IPS-20b (cell line): ENCODE measurements around the gene BTNL9.
"Not testable (repeated sequence)": the region's sequence is repeated elsewhere in the genome, so short reads cannot be mapped to it uniquely, and the experiment has no call there.

Experiments
- H3K27ac ChIP-seq: one replicate; pipeline ENCODE4 v1.5.1; 2013; ENCODE audit warnings: low read length
- H3K27me3 ChIP-seq: 2 replicates; pipeline ENCODE4 v1.6.1; 2013; ENCODE audit warnings: mild to moderate bottlenecking, low read length, inconsistent platforms; ENCODE audit not compliant: insufficient read depth
- H3K36me3 ChIP-seq: 2 replicates; pipeline ENCODE4 v1.6.1; 2013; ENCODE audit warnings: low read depth, mild to moderate bottlenecking, inconsistent platforms, low read length, moderate library complexity; ENCODE audit not compliant: insufficient read depth
- H3K4me1 ChIP-seq: 2 replicates; pipeline ENCODE4 v1.6.1; 2013; ENCODE audit warnings: mild to moderate bottlenecking, control low read depth, inconsistent platforms, low read length, moderate library complexity; ENCODE audit not compliant: insufficient read depth
- H3K4me3 ChIP-seq: 2 replicates; pipeline ENCODE4 v1.5.1; 2013; ENCODE audit warnings: mild to moderate bottlenecking, low read length, inconsistent platforms
- H3K9ac ChIP-seq: 2 replicates; pipeline ENCODE4 v1.6.1; 2013; ENCODE audit warnings: low read depth, mild to moderate bottlenecking, inconsistent platforms, low read length, moderate library complexity
- H3K9me3 ChIP-seq: 2 replicates; pipeline ENCODE4 v1.6.1; 2013; ENCODE audit warnings: mild to moderate bottlenecking, low read depth, low read length, inconsistent platforms; ENCODE audit not compliant: insufficient read depth

Gene BTNL9

GRCh38 chr5:181039931-181040630, at the start of gene BTNL9:
Gene BTNL9 (plus strand): TSS chr5:181040266. CDS start chr5:181045490, 5,224 bp downstream.
- H3K9me3 ChIP-seq, result no peaks in the 10 kb centered on the region
- H3K4me1 ChIP-seq, result no peaks in the 10 kb centered on the region; the same call in 1 of the 2 replicates
- no peak within 1 kb of the TSS for H3K27ac ChIP-seq
- peaks cover 15% of the 10 kb centered on the region for H3K27me3 ChIP-seq
- no peak within 1 kb of the TSS for H3K4me3 ChIP-seq
- H3K9ac ChIP-seq, result no peak within 1 kb of the TSS
- no peaks in the 10 kb centered on the region for H3K36me3 ChIP-seq

- no peak overlapping the region for H3K4me3 ChIP-seq
- no peaks in the 10 kb centered on the region for H3K4me1 ChIP-seq
- H3K9ac ChIP-seq, result no peak overlapping the region
- H3K27ac ChIP-seq, result no peak overlapping the region
- H3K36me3 ChIP-seq, result no peaks in the 10 kb centered on the region
- no peaks in the 10 kb centered on the region for H3K9me3 ChIP-seq
- H3K27me3 ChIP-seq, result no peaks in the 10 kb centered on the region
Measured at GRCh38 chr5:180990882-180991242, 49.2 kb upstream of the BTNL9 start.

- no peak overlapping the region for H3K4me3 ChIP-seq
- no peaks in the 10 kb centered on the region for H3K9me3 ChIP-seq
- H3K27me3 ChIP-seq, result no peaks in the 10 kb centered on the region
- no peak overlapping the region for H3K27ac ChIP-seq
- no peaks in the 10 kb centered on the region for H3K4me1 ChIP-seq
- H3K9ac ChIP-seq, result no peak overlapping the region
- H3K36me3 ChIP-seq, result no peaks in the 10 kb centered on the region
Measured at GRCh38 chr5:181001947-181002346, 38.1 kb upstream of the BTNL9 start.

DNA sequence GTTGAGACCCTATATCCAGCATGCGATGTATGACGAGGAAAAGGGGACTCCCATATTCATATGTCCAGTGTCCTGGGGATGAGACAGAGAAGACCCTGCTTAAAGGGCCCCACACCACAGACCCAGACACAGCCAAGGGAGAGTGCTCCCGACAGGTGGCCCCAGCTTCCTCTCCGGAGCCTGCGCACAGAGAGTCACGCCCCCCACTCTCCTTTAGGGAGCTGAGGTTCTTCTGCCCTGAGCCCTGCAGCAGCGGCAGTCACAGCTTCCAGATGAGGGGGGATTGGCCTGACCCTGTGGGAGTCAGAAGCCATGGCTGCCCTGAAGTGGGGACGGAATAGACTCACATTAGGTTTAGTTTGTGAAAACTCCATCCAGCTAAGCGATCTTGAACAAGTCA, 34.3 kb upstream of the BTNL9 start:
- no peak overlapping the region for H3K27ac ChIP-seq
- no peak overlapping the region for H3K4me3 ChIP-seq
- H3K9me3 ChIP-seq, result no peaks in the 10 kb centered on the region
- no peaks in the 10 kb centered on the region for H3K36me3 ChIP-seq
- no peaks in the 10 kb centered on the region for H3K27me3 ChIP-seq
- no peaks in the 10 kb centered on the region for H3K4me1 ChIP-seq
- H3K9ac ChIP-seq, result no peak overlapping the region

GRCh38 chr5:181008136-181008535, 31.9 kb upstream of the BTNL9 start:
- H3K27me3 ChIP-seq, result no peaks in the 10 kb centered on the region
- no peak overlapping the region for H3K27ac ChIP-seq
- H3K36me3 ChIP-seq, result no peaks in the 10 kb centered on the region
- no peak overlapping the region for H3K9ac ChIP-seq
- H3K9me3 ChIP-seq, result no peaks in the 10 kb centered on the region
- H3K4me3 ChIP-seq, result no peak overlapping the region
- H3K4me1 ChIP-seq, result no peaks in the 10 kb centered on the region

DNA sequence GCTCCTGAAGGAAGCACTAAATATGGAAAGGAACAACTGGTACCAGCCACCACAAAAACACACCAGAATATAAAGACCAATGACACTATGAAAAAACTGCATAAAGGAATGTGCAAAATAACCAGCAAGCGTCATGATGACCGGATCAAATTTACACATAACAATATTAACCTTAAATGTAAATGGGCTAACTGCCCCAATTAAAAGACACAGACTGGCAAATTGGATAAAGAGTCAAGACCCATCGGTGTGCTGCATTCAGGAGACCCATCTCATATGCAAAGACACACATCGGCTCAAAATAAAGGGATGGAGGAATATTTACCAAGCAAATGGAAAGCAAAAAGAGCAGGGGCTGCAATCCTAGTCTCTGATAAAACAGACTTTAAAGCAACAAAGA, 30.0 kb upstream of the BTNL9 start:
- not testable (repeated sequence) for H3K27me3 ChIP-seq, H3K27ac ChIP-seq, H3K36me3 ChIP-seq, H3K4me1 ChIP-seq, H3K9ac ChIP-seq, H3K9me3 ChIP-seq, H3K4me3 ChIP-seq

GRCh38 chr5:181014654-181015053, 25.4 kb upstream of the BTNL9 start:
- H3K36me3 ChIP-seq, H3K4me3 ChIP-seq, H3K27ac ChIP-seq, H3K9me3 ChIP-seq, H3K9ac ChIP-seq, H3K27me3 ChIP-seq, H3K4me1 ChIP-seq: not testable (repeated sequence)

DNA sequence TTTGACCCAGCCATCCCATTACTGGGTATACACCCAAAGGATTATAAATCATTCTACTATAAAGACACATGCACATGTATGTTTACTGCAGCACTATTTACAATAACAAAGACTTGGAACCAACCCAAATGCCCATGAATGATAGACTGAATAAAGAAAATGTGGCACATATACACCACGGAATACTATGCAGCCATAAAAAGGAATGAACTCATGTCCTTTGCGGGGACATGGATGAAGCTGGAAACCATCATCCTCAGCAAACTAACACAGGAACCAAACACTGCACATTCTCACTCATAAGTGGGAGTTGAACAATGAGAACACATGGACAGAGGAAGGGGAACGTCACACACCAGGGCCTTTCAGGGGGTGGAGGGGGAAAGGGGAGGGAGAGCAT, 22.6 kb upstream of the BTNL9 start:
- H3K27ac ChIP-seq, H3K9me3 ChIP-seq, H3K36me3 ChIP-seq: not testable (repeated sequence)

DNA sequence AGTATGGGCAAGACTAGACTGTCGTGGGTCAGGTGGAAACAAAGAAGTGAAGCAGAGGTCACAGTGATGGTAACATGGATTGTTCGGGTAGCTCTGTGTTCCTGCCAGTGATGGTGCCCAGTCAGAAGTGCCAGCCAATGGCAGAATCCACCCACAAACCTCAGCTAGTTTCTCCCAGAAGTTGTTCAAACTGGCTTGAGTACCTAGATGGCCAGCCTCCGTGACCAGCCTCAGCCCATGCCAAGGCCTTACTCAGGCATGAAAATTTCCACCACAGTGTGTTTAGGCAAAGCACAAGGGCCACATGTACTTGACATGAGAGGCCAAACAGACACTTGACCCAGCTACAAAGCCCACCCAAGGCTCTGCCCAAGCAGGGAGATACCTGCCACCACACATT, 19.4 kb upstream of the BTNL9 start:
- Histone ChIP-seq H3K9me3 (peaks cover 10% of the 10 kb centered on the region), H3K27ac (no peak overlapping the region), H3K9ac (no peak overlapping the region), H3K36me3 (no peaks in the 10 kb centered on the region), H3K4me1 (no peaks in the 10 kb centered on the region), H3K27me3 (no peaks in the 10 kb centered on the region), H3K4me3 (no peak overlapping the region)

More for the DNA sequence above, 22.6 kb upstream of the BTNL9 start:
- H3K27me3 ChIP-seq, H3K4me1 ChIP-seq, H3K9ac ChIP-seq, H3K4me3 ChIP-seq: not testable (repeated sequence)

DNA sequence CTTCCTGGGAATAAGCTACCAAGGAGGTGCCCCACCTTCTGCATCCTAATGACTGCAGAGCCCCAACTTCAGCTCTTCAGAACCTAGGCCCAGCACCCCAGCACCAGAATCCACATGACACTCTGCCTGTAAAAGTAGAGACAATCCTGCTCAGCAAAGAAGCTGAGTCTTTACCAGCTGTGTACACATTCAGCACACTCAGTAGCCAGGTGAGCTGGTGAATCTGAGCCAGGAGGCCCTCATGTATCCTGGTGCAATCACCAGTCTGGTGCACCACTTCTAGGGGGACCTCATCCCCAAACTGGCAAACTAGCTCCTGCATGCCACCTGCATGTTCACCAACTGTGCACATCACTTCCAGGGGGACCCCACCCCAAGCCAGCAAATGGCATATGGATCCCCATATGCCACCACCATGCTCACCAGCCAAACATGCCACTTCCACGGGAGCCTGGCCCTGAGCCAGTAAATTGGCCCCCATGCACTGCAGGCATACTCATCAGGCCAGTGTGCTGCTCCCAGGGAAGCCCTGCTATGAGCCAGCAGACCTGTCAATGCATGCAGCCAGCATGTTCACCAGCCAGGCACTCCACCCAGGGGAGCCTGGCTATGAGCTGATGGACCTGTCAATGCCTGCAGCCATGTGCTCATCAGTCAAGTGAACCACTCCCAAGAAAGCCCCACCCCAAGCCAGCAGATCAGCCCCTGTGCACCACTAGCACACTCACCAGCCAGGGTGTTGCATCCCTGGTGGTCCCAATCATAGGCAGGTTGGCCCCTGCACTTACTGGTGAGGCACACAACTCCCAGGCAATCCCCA, 15.6 kb upstream of the BTNL9 start:
- no peaks in the 10 kb centered on the region for H3K27me3 ChIP-seq
- H3K27ac ChIP-seq, result no peak overlapping the region
- no peak overlapping the region for H3K4me3 ChIP-seq
- H3K36me3 ChIP-seq, result no peaks in the 10 kb centered on the region
- H3K4me1 ChIP-seq, result peaks cover 4% of the 10 kb centered on the region; the same call in 1 of the 2 replicates
- no peak overlapping the region for H3K9ac ChIP-seq
- peaks cover 10% of the 10 kb centered on the region for H3K9me3 ChIP-seq

GRCh38 chr5:181027452-181028031, 12.5 kb upstream of the BTNL9 start:
- H3K27me3 ChIP-seq, result no peaks in the 10 kb centered on the region

More at GRCh38 chr5:181027452-181028031, 12.5 kb upstream of the BTNL9 start:
- Histone ChIP-seq H3K27ac (no peak overlapping the region), H3K36me3 (no peaks in the 10 kb centered on the region), H3K4me3 (peak overlapping the region; percentile 64), H3K9me3 (peaks cover 4% of the 10 kb centered on the region), H3K4me1 (peaks cover 4% of the 10 kb centered on the region; the same call in 1 of the 2 replicates), H3K9ac (no peak overlapping the region; the same call in 1 of the 2 replicates)
